ENCODE results near the gene MMP2. TPM values are rescaled to one million over a fixed set of nuclear protein-coding genes. Genes with fewer than 3 reads are reported as not detected.

MMP2 gene
- total RNA-seq, 1 donor from 2014 or later = 5.4 TPM

Other genes with a start within 250 kb of the MMP2 start
- not detected for gene IRX6, start 155.0 kb upstream of the MMP2 start, total RNA-seq
- gene LPCAT2, start 29.9 kb downstream of the MMP2 start, total RNA-seq = 1.6 TPM
- not detected for gene CAPNS2, start 87.5 kb downstream of the MMP2 start, total RNA-seq
- gene SLC6A2, start 176.8 kb downstream of the MMP2 start, total RNA-seq = not detected